ENCODE results near the gene MAN2B1.
A peak's percentile ranks its signal among the peaks of the same experiment; 100 is the strongest.
"Not testable (repeated sequence)": the region's sequence is repeated elsewhere in the genome, so short reads cannot be mapped to it uniquely, and the experiment has no call there.

The MAN2B1 gene

GRCh38 chr19:12666265-12667048 lies at the start of gene MAN2B1, which contains the start of gene WDR83:
TSS of gene MAN2B1 (minus strand) at chr19:12666742. CDS start at chr19:12666701, 41 bp downstream.
TSS of gene WDR83 (plus strand) at chr19:12666807. CDS start at chr19:12669791, 2,984 bp downstream.
- DNase-seq = peak; percentile 48

- no peak for DNase-seq
Measured at GRCh38 chr19:12715929-12716328, 49.4 kb upstream of the MAN2B1 start.

GRCh38 chr19:12715102-12715501 lies 48.6 kb upstream of the MAN2B1 start:
- no peak for DNase-seq

- not testable (repeated sequence) for DNase-seq
Measured at GRCh38 chr19:12713304-12713703, 46.8 kb upstream of the MAN2B1 start.

- DNase-seq = not testable (repeated sequence)
Measured at GRCh38 chr19:12712077-12712476, 45.5 kb upstream of the MAN2B1 start.

GRCh38 chr19:12711187-12711586 lies 44.6 kb upstream of the MAN2B1 start:
- no peak for DNase-seq

- no peak for DNase-seq
Measured at GRCh38 chr19:12708641-12709040, 42.1 kb upstream of the MAN2B1 start.

GRCh38 chr19:12706332-12706718 lies 39.8 kb upstream of the MAN2B1 start:
- no peak for DNase-seq

- no peak for DNase-seq
Measured at GRCh38 chr19:12705654-12706331, 39.3 kb upstream of the MAN2B1 start.

GRCh38 chr19:12705169-12705568 lies 38.6 kb upstream of the MAN2B1 start:
- no peak for DNase-seq

GRCh38 chr19:12703046-12703445 lies 36.5 kb upstream of the MAN2B1 start:
- no peak for DNase-seq

- DNase-seq = no peak
Measured at GRCh38 chr19:12701596-12702282, 35.2 kb upstream of the MAN2B1 start.

- no peak for DNase-seq
Measured at GRCh38 chr19:12698138-12698537, 31.6 kb upstream of the MAN2B1 start.

- not testable (repeated sequence) for DNase-seq
Measured at GRCh38 chr19:12697425-12697824, 30.9 kb upstream of the MAN2B1 start.

- DNase-seq = peak; percentile 78
Measured at GRCh38 chr19:12696366-12697335, 30.1 kb upstream of the MAN2B1 start, which contains the start of gene FBXW9. TSS of gene FBXW9 (minus strand) at chr19:12696631. CDS start at chr19:12696581, 50 bp downstream.

GRCh38 chr19:12695997-12696365 lies 29.4 kb upstream of the MAN2B1 start:
- no peak for DNase-seq

GRCh38 chr19:12695514-12695913 lies 29.0 kb upstream of the MAN2B1 start:
- DNase-seq = no peak

GRCh38 chr19:12695096-12695495 lies 28.6 kb upstream of the MAN2B1 start:
- DNase-seq = no peak

- no peak for DNase-seq
Measured at GRCh38 chr19:12694641-12695040, 28.1 kb upstream of the MAN2B1 start.

- DNase-seq = no peak
Measured at GRCh38 chr19:12692960-12693359, 26.4 kb upstream of the MAN2B1 start.

- no peak for DNase-seq
Measured at GRCh38 chr19:12689581-12690216, 23.2 kb upstream of the MAN2B1 start.

GRCh38 chr19:12689012-12689411 lies 22.5 kb upstream of the MAN2B1 start:
- DNase-seq = no peak
